ENCODE measurements around the gene EVA1A. TPM values are rescaled to one million over a fixed set of nuclear protein-coding genes. Genes with fewer than 3 reads are reported as not detected.
A peak's percentile ranks its signal among the peaks of the same experiment; 100 is the strongest.
"Not testable (repeated sequence)": the region's sequence is repeated elsewhere in the genome, so short reads cannot be mapped to it uniquely, and the experiment has no call there.

Gene EVA1A
- total RNA-seq, 1 experiment from 2014 or later: 9.7 TPM

- in situ Hi-C loops (cut with HindIII; ENCODE audit: low pct_unique_long_range_greater_than_20kb, low sequenced_read_pairs): no loop called here
- no peak for DNase-seq (ENCODE audit: low read depth, low spot score)
These were observed 75.9 kb downstream of the EVA1A start for GRCh38 chr2:75484840-75485239.

DNA sequence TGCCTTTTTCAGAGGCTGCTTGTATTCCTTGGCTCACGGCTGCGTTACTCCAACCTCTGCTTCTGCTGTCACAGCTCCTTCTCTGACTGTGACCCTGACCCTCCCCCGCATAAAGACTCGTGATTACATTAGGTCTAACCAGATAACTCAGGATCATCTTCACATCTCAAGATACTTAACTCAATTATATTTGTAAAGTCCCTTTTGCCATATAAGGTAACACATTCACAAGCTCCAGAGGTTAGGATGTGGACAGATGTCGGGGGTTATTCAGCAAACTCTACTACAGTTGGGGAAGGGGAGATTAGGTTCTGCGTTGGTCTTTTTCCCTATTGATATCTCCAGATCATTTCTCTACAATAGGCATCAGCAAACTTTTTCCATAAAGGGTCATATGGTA, 76.9 kb downstream of the EVA1A start:
- DNase-seq (ENCODE audit: low read depth, low spot score): no peak
- in situ Hi-C loops (cut with HindIII; ENCODE audit: low pct_unique_long_range_greater_than_20kb, low sequenced_read_pairs): no loop called here

GRCh38 chr2:75482398-75482797, 78.3 kb downstream of the EVA1A start:
- in situ Hi-C loops (cut with HindIII; ENCODE audit: low pct_unique_long_range_greater_than_20kb, low sequenced_read_pairs): no loop called here
- no peak for DNase-seq (ENCODE audit: low read depth, low spot score)

- DNase-seq (ENCODE audit: low read depth, low spot score): peak; percentile 63
- in situ Hi-C loops (cut with HindIII; ENCODE audit: low pct_unique_long_range_greater_than_20kb, low sequenced_read_pairs): no loop called here
These were observed 79.5 kb downstream of the EVA1A start for GRCh38 chr2:75480971-75481836.

DNA sequence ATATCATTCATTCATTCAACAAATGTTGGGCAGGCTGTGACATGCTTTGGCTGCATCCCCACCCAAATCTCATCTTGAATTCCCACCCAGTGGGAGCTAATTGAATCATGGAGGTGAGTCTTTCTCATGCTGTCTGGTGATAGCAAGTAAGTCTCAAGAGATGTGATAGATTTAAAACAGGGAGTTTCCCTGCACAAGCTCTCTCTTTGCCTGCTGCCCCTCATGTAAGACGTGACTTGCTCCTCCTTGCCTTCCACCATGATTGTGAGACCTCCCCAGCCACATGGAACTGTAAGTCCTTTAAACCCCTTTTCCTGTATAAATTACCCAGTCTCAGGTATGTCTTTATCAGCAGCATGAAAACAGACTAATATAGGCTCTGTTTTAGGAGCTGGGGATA, 83.0 kb downstream of the EVA1A start:
- in situ Hi-C loops (cut with HindIII; ENCODE audit: low pct_unique_long_range_greater_than_20kb, low sequenced_read_pairs); DNase-seq (ENCODE audit: low read depth, low spot score): not testable (repeated sequence)

- DNase-seq (ENCODE audit: low read depth, low spot score): no peak
- in situ Hi-C loops (cut with HindIII; ENCODE audit: low pct_unique_long_range_greater_than_20kb, low sequenced_read_pairs): no loop called here
These were observed 84.0 kb downstream of the EVA1A start for GRCh38 chr2:75476761-75477160.

DNA sequence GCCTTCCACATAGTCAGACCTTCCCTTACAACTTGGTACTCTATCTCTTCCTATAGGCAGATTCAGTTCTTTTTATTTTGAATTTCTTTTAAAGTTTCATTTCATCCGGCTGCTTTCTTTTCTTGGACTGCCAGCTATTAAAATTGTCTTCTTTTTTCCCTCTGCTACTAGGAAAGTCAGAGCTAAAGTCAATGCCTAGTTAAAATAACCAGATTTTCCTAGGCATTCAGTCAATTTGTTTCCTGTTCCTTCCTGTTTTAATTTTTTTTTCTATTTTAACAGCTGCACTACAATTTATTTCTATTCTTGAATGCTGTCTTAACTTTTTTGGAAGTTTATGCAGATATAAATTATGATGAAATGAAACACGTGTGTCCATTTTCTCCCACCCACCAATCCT, 84.8 kb downstream of the EVA1A start:
- no peak for DNase-seq (ENCODE audit: low read depth, low spot score)
- in situ Hi-C loops (cut with HindIII; ENCODE audit: low pct_unique_long_range_greater_than_20kb, low sequenced_read_pairs): no loop called here

- no peak for DNase-seq (ENCODE audit: low read depth, low spot score)
- in situ Hi-C loops (cut with HindIII; ENCODE audit: low pct_unique_long_range_greater_than_20kb, low sequenced_read_pairs): no loop called here
These were observed 85.7 kb downstream of the EVA1A start for GRCh38 chr2:75475049-75475448.

GRCh38 chr2:75474115-75474514, 86.6 kb downstream of the EVA1A start:
- DNase-seq (ENCODE audit: low read depth, low spot score): no peak
- in situ Hi-C loops (cut with HindIII; ENCODE audit: low pct_unique_long_range_greater_than_20kb, low sequenced_read_pairs): loop anchor here (25.0 kb wide), 1 partner anchor 138 kb away; no protein-coding TSS in a partner anchor

GRCh38 chr2:75466708-75467311, 93.9 kb downstream of the EVA1A start:
- in situ Hi-C loops (cut with HindIII; ENCODE audit: low pct_unique_long_range_greater_than_20kb, low sequenced_read_pairs): loop anchor here (25.0 kb wide), 1 partner anchor 145 kb away; no protein-coding TSS in a partner anchor

GRCh38 chr2:75465317-75465984, 95.3 kb downstream of the EVA1A start:
- DNase-seq (ENCODE audit: low read depth, low spot score): peak; percentile 35
- in situ Hi-C loops (cut with HindIII; ENCODE audit: low pct_unique_long_range_greater_than_20kb, low sequenced_read_pairs): loop anchor here (25.0 kb wide), 1 partner anchor 147 kb away; no protein-coding TSS in a partner anchor

More at GRCh38 chr2:75466708-75467311, 93.9 kb downstream of the EVA1A start:
- peak; percentile 79 for DNase-seq (ENCODE audit: low read depth, low spot score)

- DNase-seq (ENCODE audit: low read depth, low spot score): peak; percentile 47
- in situ Hi-C loops (cut with HindIII; ENCODE audit: low pct_unique_long_range_greater_than_20kb, low sequenced_read_pairs): loop anchor here (25.0 kb wide), 1 partner anchor 148 kb away; no protein-coding TSS in a partner anchor
These were observed 96.3 kb downstream of the EVA1A start for GRCh38 chr2:75464348-75464946.

DNA sequence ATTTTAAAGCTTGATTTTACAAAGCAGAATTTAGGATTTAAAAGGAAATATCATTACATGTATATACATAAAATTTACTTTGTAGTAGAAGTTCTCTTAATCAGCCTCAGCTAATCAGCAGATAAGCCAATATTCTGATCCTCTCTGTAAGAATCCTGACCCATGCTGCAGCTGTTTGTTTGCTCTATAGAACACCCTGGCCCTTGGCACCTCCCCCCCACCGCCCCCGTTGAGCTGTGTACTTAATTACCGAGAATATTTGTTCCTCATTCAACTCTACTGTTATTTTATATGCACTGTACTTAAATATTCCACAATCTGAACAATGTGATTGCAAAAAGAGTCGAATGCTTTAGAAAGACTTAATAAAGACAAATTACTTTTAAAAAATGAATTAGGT, 98.0 kb downstream of the EVA1A start:
- in situ Hi-C loops (cut with HindIII; ENCODE audit: low pct_unique_long_range_greater_than_20kb, low sequenced_read_pairs): loop anchor here (25.0 kb wide), 1 partner anchor 150 kb away; no protein-coding TSS in a partner anchor
- DNase-seq (ENCODE audit: low read depth, low spot score): no peak

- no peak for DNase-seq (ENCODE audit: low read depth, low spot score)
- in situ Hi-C loops (cut with HindIII; ENCODE audit: low pct_unique_long_range_greater_than_20kb, low sequenced_read_pairs): loop anchor here (25.0 kb wide), 1 partner anchor 150 kb away; no protein-coding TSS in a partner anchor
These were observed 98.5 kb downstream of the EVA1A start for GRCh38 chr2:75462206-75462605.

GRCh38 chr2:75460630-75461029, 100.1 kb downstream of the EVA1A start:
- DNase-seq (ENCODE audit: low read depth, low spot score): no peak
- in situ Hi-C loops (cut with HindIII; ENCODE audit: low pct_unique_long_range_greater_than_20kb, low sequenced_read_pairs): loop anchor here (25.0 kb wide), 1 partner anchor 152 kb away; no protein-coding TSS in a partner anchor

- in situ Hi-C loops (cut with HindIII; ENCODE audit: low pct_unique_long_range_greater_than_20kb, low sequenced_read_pairs): loop anchor here (25.0 kb wide), 1 partner anchor 153 kb away; no protein-coding TSS in a partner anchor
These were observed 101.0 kb downstream of the EVA1A start for GRCh38 chr2:75459565-75460310.

DNA sequence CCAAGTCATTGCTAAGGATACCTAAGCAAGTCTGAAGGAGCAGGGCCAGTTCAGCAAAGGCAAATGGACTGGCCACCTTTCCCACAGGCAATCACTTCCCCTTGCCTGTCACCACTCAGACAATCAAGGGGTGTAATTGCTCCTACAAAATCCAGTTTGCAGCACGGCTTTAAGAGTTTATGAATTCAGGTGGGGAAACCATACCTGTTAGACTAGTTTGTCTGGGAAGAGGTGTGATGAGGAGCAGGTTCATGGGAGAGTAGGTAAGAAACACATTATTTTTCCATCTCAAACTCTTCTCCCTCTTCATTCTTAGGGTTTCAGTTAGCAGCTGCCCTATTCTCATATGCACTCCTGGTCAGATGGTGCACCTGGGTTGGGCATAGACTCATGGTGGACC, 102.5 kb downstream of the EVA1A start:
- no peak for DNase-seq (ENCODE audit: low read depth, low spot score)
- in situ Hi-C loops (cut with HindIII; ENCODE audit: low pct_unique_long_range_greater_than_20kb, low sequenced_read_pairs): loop anchor here (25.0 kb wide), 1 partner anchor 154 kb away; no protein-coding TSS in a partner anchor

More at GRCh38 chr2:75459565-75460310, 101.0 kb downstream of the EVA1A start:
- no peak for DNase-seq (ENCODE audit: low read depth, low spot score)

Data from SK-MEL-5 (cell line).